NOMO-1 treated with DMSO at 0.1 percent for 48 hours (cell line): ENCODE results near the gene DHRS3.
"Not testable (repeated sequence)": the region's sequence is repeated elsewhere in the genome, so short reads cannot be mapped to it uniquely, and the experiment has no call there.

Experiments used
- DNase-seq: peaks from one replicate; lab custom pipeline; 2025; ENCODE audit not compliant: unreplicated experiment; lab: John Stamatoyannopoulos, UW

The DHRS3 gene

DNA sequence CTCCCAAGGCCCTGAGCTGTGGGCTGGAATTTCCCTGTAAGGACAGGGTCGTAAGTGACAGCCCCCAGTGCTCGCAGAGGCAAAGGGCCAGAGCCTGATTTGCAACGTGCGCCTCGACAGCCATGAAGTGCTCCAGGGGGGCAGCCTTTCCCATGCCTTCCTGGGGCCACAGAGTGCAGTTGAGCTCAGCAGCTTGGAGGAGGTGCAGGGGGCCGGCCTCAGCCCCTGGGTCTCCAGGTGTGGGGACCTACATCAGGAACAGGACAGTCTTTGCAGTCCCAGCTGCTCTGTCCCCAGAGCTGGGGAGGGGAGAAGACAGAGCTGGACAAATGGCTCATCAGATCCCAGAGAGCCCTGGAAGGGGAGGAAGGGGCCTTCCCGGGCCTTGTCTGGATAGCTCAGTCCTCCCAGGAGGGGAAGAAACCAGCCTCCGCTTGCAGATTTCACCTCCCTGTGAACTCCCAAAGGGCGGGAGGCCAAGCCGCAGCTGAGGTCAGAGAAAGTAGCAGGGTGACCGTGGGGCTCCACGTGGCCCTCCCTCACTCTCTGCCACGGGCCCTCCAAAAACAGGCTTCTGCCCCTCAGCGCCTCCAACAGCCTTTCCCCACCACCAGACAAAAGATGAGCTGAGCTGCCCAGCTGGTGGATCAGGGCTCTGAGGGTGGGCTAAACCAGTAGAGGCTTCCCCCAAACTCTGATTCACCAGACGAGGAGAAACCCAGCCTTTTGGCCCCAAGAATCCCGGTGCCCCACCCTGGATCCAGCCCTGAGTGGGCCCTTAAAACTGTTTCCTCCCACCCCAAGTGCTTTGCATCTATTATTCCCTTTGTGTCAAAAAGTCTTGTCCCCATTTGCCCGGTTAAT lies 76.5 kb downstream of the DHRS3 start:
- no peak for DNase-seq

DNA sequence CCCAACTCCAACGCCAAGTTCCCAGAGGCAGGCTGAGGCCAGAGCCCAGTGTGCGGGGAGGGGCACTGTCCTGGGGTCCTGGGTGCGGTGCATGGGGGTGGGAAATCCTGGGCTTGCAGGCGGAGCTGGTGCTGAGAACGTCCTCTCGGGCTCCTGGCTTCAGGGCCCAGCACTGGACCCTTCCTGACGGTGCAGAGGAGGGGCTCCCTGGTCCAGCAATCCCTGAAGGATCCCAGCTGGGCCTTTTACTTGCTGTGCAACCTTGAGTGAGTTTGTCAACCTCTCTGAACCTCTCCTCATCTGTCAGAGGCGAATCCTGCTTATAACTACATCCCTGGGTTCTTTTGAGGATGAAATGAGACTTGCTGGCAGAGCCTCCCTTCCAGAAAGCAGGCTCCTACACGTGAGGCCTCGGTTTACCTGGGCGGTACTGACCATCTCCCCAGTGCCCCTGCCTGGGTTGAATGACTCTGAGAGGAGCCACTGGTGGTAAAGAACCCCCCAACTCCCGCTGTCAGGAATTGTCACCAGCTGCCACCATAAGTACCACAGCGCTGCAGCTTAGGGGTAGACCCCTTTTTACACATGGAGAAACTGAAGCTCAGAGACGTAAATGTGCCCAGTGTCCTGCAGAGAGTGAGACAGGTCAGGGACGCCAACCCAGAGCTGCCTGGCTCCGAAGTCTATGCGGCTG lies 77.3 kb downstream of the DHRS3 start:
- DNase-seq: no peak

DNA sequence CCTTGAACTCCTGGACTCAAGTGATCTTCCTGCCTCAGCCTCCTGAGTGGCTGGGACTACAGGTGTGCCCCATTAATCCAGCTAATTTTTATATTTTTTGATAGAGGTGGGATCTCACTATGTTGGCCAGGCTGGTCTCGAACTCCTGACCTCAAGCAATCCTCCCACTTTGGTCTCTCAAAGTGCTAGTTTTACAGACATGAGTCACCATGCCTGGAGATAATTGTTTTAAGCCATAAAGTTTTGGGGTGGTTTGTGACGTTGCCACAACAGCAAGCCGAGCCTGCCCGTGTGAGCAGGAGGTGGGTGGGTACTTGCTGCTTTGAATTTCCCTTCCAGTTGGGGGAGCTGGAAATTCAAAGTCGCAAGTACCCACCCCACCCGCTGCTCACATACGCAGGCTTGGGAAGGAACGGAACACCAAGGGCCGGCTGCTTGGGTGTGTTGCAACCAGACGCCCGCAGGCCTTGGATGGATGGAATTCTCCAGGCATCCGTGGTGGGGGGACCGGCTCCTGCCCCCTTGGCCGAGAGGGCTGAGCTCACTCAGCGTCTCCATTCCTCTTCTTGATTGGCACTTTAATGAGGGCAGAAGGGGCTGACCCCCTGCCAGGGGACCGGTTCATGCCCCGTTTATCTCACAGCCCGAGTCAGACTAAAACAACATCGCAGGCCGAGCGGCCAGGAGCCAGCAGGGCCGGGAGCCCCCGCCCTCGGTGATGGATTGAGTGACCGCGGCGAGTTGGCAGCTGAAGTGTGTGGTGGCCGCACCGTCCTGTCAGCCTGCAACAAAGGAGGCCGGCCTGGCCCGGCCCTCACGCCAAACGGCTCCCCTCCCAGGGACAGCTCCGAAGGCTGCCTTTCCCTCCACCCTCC lies 78.1 kb downstream of the DHRS3 start:
- DNase-seq: no peak

DNA sequence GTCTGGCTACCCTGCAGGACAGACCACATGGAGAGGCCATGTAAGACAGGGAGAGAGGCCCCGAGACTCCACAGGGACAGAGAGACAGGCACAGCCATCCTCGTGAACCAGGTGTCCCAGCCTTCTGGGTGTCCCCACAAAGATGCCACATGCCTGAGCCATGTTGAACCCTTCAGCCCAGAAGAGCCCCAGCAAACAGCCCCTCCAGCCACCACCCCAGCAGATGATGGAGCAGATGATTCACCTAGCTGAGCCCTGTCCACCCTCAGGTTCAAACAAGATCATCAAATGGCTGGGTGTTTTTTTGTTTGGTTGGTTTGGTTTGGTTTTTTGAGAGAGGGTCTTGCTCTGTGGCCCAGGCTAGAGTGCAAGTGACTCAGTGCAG lies 78.7 kb downstream of the DHRS3 start:
- DNase-seq: no peak

DNA sequence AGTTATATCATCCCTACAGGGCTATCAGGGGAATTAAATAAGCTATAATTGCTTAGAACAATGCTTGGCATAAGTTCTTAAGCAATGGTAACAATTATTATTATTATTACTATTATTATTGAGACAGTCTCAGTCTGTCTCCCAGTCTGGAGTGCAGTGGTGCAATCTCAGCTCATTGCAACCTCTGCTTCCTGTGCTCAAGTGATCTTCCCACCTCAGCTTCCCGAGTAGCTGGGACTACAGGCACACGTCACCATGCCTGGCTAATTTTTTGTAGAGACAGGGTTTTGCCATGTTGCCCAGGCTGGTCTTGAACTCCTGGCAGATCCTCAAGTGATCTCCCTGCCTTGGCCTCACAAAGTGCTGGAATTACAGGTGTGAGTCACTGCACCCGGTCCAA lies 79.5 kb downstream of the DHRS3 start:
- not testable (repeated sequence) for DNase-seq

DNA sequence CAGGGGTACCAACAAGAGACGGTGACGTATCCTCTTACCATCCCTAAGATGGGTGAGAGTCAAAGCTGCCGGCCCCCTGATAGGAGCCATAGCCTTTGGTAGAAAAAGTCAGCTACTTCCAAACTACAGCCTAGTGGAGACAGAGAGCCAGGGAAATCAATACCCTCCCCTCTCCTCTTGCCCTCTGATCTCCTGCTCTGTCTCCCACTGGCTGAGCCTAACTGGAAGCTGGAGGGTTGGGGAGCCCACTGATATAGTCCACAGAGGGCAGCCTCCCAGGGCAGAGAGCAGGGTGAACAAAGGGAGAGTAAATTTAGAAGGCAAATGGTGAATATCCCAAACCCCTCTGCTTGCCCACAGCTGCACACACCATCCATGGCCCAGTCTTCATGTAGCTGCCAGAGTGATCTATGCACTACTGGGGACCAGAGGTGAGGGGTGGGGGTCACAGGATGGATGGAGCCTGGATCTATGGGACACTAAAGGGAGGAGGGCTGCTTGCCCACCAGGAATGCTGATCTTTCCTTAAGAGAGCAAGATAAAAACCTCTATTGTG lies 80.0 kb downstream of the DHRS3 start:
- no peak for DNase-seq

DNA sequence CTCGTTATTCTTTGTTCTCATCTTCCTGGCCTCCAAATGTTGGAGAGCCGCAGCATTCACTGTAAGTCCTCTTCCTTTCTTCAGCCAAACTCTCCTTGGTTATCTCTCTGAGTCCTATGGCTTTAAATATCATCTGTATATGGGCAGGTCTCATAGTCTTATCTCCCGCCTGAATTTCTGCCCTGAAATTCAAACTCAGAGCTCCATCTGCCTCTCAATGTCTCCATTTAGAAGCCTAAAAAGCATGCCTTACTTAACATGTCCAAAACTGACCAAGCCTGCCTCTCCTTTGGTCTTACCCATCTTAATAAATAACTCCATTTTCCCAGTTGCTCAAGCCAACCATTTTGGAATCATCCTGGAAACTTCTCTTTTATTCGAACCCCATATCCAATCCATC lies 80.7 kb downstream of the DHRS3 start:
- no peak for DNase-seq

DNA sequence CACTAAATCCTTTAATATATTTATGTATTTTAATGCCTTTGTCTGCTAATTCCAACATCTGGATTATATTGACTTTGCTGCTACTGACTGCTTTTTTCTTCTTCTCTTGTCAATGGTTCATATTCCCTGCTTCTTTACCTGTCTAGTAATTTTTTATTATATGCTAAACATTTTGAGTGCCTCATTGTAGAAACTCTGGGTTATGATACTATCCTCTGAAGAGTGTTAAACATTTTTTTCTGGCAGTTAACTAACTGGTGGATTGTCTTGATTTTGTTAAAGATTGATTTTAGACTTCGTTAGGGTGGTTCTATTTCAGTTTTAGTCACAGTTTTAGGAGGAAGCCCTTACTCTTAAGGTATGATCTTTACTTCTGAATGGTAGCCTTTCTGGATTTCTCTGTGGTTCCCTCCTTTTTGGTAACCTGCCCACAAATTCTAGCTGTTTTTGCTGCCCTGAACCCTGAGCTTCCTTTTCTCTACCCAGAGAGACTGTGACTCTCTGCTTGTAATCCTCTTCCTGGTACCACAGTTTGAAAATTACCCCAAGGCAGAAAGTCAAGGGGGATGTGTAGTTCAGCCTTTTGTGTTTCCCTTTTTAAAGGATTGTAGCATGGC lies 81.9 kb downstream of the DHRS3 start:
- no peak for DNase-seq

DNA sequence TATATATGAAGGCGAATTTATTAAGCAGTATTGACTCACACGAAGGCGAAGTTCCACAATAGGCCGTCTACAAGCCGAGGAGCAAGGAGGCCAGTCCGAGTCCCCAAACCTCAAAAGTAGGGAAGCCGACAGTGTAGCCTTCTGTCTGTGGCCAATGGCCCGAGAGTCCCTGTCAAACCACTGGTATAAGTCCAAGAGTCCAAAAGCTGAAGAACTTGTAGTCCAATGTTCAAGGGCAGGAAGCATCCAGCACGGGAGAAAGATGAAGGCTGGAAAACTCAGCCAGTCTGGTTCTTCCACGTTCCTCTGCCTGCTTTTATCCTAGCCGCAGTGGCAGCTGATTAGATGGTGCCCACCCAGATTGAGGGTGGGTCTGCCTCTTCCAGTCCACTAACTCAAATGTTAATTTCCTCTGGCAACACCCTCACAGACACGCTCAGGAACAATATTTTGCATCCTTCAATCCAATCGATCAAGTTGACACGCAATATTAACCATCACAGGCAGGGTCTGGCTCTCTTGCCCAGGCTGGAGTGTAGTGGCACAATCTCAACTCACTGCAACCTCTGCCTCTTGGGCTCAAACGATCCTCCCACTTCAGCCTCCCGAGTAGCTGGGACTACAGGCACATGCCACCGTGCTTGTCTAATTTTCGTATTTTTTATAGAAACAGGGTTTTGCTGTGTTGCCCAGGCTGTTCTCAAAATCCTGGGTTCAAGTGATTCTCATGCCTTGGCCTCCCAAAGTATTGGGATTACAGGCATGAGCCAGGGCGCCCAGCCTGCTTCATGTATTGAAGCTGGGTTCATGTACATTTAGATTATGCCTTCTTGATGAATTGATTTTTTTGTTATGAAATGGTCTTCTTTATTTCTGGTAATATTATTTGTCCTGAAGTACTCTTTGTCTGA lies 85.3 kb downstream of the DHRS3 start:
- DNase-seq: no peak

DNA sequence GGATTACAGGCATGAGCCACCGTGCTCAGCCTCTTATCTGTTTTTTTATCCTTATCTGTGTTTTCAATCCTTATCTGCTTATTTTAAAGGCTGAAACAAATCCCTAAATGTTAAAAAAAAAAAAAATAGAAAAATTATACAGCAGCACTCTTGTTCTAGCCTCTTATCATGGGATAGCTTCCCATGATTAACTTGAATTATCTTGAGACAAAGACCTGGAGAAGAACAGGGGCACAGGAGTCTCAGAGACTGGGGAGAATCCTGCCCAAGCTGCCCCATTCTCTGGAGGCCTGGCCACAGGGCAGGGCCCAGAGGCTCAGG lies 86.9 kb downstream of the DHRS3 start:
- no peak for DNase-seq

DNA sequence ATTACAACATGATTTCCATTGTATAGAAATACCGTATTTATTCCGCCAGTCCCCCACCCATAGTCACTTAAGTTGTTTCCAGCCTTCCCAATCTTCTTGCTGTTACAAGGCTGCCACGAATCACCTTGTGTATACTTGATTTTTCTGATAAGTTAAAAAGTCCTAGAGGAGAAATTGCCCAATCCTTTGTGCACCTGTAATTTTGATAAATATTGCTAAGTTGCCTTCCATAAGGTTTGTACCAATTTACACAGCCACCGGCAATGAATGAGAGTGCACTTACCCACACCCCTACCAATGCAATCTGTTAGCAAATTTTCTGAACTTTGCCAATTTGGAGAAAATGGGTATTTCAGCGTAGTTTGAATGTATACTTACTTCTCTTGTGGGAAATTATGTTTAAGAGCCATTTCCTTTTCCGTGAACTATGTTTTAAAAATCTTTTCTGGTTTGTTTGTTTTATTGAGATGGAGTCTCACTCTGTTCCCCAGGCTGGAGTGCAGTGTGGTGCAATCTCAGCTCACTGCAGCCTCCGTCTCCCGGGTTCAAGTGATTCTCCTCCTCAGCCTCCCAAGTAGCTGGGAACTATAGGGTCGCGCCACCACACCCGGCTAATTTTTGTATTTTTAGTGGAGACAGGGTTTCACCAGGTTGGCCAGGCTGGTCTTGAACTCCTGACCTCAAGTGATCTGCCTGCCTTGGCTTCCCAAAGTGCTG lies 87.4 kb downstream of the DHRS3 start:
- no peak for DNase-seq

DNA sequence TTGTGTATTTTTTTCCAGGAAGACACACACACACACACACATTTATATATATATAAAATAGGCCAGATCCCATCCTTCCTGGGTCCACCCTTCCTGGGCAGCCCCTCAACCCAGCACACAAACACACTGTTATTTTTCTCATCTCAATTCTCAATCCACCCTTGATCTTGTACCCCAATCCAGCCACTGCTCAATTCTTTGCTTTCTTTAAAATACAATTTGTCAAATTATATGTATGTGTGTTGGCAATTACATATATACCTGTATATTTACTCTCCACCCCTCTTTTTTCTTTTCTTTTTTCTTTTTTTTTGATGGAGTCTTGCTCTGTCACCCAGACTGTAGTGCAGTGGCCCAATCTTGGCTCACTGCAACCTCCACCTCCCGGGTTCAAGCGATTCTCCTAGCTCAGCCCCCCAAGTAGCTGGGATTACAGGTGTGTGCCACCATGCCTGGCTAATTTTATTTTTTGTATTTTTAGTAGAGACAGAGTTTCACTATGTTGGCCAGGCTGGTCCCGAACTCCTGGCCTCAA lies 88.3 kb downstream of the DHRS3 start:
- DNase-seq: no peak

DNA sequence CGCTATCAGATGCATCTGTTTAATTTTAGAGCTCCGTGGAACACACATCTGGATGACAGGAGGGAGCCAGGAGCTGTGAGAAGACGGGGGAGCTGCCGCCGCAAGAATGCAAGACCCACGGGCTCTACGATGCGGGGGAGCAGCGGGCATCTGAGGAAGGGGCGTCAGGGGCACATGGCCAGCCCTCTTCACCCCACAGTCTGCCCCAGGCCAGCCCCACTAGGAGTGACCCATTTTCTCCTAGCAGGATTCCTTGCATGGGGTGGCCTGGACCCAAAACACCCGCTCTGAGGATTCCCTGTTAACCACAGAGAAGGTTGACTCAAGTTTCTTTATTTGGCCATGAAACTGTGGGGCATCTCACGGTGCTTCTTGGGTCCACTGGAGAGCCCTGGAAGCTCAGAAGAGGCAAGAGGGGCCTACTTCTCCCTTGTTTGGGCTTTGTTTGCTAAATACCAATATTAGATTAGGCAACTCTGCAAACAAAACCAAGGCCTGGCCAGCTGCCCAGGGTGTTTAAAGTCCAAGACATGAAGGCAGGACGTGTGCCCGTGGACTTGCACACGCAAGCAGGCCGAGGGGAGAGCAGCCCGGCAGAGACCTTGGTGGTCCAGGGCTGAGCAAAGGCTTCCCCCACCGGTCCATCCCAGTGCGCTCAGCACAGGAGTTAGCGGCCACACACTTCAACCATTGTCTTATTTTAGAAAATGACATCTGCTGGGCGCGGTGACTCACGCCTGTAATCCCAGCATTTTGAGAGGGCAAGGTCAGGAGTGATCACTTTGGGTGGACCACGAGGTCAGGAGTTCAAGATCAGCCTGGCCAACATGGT lies 89.8 kb downstream of the DHRS3 start:
- DNase-seq: no peak

DNA sequence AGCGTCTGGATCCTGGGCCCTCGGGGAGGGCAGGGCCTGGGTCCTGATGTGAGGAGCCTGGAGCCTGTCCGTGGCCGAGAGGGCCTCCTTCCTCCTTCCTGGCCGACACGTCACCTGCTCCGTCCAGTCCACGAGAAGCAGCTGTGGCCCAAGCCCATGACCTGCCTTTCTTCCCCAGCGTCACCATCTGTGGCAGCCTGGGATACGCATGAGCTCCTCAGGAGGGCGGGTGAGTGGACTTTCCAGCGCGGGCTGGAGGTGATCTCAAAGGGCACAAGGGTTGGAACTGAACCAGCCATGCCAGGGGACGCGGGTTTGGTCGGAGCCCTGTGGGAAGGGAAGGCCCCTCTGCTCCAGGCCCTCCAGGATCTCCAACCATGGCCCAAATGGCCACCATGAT lies 90.4 kb downstream of the DHRS3 start:
- no peak for DNase-seq

DNA sequence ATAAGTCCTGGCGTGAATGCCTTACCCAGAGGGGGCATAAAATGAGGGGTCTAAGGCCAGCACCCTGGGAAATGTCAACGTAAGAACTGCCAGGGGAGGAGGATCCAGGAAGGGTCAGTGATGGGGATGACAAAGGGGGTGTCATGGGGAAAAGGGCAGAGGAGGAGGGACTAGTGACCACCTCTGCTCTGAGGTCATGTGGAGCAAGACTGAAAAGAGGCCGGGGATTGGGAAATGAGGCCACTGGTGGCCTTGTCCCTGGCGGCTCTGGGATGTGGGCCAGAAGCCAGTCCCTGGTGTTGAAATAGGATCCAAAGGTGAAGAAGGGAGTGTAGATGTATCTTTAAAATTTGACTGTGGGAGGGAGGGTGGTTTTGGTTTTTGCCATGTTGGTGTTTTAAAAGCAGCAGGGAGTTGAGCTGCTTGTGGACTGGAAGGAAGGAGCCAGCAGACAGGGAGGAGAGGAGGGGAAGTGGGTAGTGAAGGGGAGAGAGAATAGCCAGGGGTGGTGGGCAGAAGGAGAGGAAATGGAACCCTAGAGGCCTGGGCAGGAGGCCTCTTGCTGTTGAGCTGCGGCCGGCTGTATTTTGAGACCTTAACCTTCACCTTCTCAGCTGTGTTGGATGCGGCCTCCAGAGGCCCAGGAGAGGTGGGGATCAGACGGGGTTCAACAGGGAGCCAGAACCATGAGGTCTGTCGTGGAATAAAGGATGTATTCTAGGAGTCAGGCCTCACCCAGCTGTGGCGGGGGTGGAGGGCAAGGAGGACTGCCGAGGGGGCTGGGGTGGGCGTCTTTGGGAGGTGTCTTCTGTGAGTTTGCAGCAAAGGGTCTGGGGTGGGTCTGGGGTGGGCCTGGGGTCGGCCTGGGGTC lies 92.5 kb downstream of the DHRS3 start:
- DNase-seq: no peak

DNA sequence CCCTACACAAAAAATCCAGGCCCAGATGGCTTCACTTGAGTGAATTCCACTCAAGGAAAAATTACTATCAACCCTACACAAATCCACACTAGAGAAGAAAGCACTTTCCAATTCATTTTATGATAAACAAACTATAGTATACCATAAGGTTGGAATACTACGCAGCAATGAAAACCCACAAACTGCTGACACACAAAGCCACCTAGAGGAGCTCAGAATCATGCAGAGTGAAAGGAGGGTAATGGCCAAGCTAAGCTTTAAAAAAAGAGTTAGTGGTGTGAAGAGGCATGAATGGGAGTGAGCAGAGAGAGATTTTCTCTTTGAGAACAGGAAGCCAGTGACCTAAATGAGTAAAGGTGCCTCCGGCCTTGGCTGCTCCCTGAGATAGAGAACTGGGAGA lies 93.7 kb downstream of the DHRS3 start:
- DNase-seq: no peak

DNA sequence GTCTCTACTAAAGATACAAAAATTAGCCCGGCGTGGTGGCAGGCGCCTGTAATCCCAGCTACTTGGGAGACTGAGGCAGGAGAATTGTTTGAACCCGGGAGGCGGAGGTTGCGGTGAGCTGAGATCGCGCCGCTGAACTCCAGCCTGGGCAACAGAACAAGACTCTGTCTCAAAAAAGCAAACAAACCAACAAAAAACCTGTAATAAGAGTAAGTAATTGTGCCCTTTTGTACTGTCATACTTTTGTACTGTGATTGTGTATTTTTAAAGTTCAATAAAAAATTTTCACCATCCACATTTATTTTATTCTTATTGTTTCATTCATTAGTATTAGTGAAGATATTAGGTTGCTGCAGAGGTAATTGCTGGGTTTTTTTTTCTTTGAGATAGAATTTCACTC lies 95.2 kb downstream of the DHRS3 start:
- DNase-seq: not testable (repeated sequence)
